ENCODE measurements around the gene FKBP10. TPM values are rescaled to one million over a fixed set of nuclear protein-coding genes. Genes with fewer than 3 reads are reported as not detected.
"Not testable (repeated sequence)": the region's sequence is repeated elsewhere in the genome, so short reads cannot be mapped to it uniquely, and the experiment has no call there.

Gene FKBP10
- 641 TPM for polyA plus RNA-seq (2013, experiment 1 of 2; ENCODE audit: insufficient read length)
- 597 TPM for polyA plus RNA-seq (2013, experiment 2 of 2; ENCODE audit: insufficient read length)

GRCh38 chr17:41812381-41813151, at the start of gene FKBP10:
Gene FKBP10 (plus strand): TSS chr17:41813004. CDS start chr17:41813035, 31 bp downstream.
- peak; percentile 95 for DNase-seq

DNA sequence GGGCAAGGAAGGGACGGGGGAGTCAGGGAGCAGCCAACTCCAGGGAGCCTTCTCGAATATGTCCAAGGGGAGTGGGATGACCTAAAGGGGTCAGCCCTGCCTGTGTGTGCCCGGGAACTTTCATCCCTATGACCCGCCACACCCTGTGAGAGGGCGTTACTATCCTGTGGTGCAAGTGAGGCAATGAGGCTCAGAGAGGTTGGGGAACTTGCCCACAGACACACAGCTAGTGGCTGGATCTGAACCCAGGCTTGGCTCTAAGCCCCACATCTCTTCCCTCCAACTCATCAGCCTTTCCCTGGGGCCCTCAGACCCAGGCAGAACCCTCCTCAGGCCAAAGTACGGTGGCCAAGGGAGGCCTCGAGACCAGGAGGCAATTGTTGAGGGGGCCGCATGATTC, 49.5 kb upstream of the FKBP10 start:
- DNase-seq, result no peak

DNA sequence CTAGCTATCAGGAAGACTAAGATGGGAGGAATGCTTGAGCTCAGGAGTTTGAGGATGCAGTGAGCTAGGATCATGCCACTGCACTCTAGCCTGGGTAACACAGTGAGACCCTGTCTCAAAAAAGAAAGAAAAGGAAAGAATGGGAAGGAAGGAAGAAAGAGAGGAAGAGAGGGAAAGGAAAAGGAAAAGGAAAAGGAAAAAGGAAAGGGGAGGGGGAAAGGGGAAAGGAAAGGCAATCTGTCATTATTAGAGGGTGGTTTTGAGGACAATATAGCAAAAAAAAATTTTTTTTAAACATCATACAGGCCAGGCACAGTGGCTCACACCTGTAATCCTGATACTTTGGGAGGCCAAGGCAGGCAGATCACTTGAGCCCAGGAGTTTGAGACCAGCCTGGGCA, 46.7 kb upstream of the FKBP10 start:
- DNase-seq, result no peak

DNA sequence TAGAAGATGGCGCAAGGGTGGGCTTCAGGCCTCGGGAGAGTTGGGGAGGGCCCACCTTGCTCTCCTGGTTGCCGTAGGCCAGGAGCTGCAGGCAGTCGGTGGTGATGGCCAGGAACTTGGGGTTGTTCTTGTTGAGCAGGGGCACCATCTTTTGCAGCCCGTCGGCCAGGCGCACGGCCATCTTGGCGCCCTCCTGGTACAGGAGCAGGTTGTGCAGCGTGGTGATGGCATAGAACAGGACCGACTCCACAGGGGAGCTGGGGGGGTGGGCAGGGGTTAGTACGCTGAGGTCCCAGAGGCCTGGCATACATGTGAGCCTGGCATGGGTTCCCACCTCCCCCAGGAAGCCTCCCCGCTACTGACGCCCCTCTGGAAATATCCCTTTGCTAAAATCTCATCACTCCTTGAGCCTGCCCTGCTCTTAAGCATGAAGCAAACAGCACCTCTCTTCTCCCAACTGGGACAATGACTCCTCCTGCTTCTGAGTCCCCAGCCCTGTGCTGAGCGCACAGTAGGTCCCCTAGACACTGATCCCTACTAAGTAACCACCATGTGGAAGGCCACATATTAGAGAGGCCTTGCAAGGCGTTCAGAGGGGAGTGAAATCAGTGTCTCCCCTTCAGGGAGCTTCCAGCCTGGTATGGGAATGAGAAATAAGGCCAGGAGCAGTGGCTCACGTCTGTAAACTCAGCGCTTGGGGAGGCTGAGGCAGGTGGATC, 45.3 kb upstream of the FKBP10 start:
- DNase-seq, result no peak

DNA sequence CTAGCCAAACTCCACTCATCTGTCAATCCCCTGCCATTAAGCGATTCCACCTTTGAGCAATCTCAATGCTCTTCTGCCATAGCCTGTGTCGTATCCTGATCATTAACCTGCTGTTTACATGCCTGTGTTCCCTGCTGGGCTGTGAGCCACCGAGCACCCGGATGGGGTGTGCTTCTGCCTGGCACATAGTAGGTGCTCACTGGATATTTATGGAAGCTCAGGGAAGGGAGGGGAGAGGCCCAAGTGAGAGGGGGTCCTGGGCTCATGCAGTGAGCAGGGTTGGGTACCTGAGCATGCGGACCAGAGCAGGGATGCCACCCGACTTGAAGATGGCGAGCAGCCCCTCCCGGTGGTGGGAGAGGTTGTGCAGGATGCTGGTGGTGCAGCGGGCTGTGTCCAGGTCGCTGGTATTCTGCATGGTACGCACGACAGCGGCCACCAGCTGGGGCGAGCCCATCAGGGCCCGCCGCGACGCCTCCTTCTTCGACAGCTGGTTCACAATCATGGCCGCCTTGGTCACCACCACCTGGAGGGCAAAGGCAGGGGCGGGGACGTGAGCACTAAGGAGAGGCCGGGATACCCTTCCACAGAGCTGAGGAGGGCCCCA, 44.0 kb upstream of the FKBP10 start:
- DNase-seq, result no peak

- DNase-seq, result no peak
These were observed 43.4 kb upstream of the FKBP10 start for GRCh38 chr17:41769346-41769862.

DNA sequence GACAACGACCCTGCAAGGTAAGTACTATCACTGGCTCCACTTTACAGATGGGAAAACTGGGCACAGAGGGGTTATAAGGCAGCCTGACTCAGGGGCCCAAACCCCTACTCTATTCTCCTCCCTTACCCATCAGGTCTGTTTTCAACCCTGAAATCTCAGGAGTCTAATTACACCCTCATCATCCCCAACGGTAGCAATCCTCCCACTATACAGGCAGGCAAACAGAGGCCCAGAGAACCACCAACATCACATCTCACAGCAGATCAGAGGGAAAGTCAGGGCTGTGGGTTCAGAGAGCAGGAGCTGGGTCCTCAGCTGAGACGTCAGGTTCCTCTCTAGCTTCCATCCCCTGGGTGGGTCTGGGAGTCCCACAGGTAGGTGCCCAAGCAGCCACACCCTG, 42.8 kb upstream of the FKBP10 start:
- no peak for DNase-seq

GRCh38 chr17:41771389-41772206, 41.2 kb upstream of the FKBP10 start:
- DNase-seq, result no peak

DNA sequence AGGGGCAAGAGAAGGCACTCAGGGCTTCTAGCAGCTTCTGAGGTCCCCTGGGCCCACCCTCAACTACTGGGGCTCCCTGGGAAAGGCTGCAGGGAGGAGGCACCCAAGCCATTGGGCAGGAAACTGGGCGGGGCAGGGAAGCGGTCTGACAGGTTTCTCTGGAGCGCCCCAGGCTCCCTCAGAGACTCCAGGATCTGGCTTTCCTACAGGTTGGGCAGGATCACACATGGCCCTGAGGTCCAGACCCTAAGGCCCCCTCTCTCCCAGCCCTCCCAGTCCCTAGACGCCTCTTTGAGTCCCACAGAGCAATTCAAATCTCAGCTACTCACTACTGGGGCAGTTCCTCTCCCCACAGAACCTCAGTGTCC, 40.6 kb upstream of the FKBP10 start:
- no peak for DNase-seq

- no peak for DNase-seq
These were observed 40.1 kb upstream of the FKBP10 start for GRCh38 chr17:41772586-41773189.

GRCh38 chr17:41773190-41773588, 39.6 kb upstream of the FKBP10 start:
- peak; percentile 75 for DNase-seq

DNA sequence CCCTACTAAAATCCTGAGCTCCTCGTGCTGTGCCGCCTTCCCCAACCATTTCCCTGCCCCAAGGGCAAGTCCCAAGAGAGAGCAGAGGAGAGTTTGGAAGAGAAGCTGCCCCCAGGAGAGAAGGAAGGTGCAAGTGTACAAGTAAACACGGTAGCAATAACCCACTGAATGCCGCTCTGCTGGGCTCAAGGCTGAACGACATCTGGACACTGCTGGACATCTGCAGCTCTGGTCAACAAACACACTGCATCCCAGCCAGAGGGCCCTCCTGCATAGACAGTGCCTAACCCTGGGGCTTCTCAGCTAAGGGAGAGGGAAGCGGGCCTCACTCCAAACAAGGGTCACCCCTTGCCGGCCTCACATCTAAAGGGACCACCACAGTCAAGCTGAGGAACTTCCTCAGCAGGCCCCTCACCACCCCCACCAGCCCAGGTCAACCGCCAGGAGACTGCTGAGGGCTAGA, 39.0 kb upstream of the FKBP10 start:
- DNase-seq, result no peak

DNA sequence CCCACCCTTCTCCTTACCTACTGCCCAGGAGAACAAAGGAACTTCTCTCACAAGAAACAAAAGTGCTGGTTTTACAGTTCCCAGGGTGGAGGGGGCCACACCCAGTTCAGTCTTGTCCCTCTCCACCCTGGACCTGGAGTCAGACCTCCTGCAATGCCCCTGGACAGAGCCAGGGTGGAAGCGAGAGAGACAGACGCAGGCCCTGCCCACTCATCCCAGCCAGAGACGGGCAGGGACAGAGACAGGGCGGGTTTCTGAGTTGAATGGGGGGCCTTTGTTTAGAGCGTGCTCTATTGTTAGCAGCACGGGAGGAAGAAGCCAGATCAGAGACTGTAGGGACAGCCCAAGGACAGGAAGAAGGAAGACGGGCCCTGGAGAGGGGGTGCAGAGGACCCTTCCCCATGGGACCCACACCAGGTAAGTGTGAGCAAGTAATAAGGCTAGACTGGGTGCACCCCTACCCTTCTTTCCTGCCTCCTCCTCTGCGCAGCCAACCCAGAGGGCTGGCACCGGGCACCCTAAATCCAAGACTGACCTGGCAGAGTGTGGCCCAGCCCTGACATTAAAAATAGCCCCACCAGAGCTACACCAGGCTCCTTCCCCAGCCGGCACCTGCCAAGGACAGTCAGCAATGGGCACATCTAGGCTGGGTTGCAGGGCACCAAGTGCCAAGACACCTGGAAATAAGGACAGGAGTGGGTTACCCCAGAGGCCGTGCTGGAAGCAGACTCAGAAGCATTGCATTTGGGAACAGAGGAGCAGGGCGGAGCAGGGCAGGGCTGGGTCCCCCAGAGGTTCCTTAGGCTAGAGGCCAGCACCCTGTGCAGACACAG, 37.2 kb upstream of the FKBP10 start:
- DNase-seq, result no peak

GRCh38 chr17:41776262-41776900, 36.4 kb upstream of the FKBP10 start:
- not testable (repeated sequence) for DNase-seq

DNA sequence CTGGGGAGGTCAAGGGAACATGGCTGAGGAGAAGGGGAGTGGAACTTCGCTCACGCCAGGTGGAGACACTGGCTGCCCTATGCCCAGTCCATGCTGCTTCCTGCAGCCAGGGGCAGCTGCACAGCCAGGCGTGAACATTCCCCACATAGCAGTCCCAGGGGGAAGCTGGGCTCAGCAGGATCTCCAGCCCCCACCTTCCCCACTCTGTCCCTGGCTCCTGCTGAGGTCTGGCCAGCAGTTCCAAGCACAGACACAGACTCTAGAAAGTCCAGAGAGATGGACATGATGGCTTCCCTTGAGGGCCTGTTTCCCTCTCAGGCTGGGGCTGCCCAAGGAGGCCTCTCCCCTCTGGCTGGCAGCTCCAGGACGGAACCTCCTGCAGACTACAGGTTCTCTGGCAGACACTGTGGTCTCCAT, 35.6 kb upstream of the FKBP10 start:
- DNase-seq, result peak; percentile 29

GRCh38 chr17:41777574-41778188, 35.1 kb upstream of the FKBP10 start:
- peak; percentile 89 for DNase-seq

DNA sequence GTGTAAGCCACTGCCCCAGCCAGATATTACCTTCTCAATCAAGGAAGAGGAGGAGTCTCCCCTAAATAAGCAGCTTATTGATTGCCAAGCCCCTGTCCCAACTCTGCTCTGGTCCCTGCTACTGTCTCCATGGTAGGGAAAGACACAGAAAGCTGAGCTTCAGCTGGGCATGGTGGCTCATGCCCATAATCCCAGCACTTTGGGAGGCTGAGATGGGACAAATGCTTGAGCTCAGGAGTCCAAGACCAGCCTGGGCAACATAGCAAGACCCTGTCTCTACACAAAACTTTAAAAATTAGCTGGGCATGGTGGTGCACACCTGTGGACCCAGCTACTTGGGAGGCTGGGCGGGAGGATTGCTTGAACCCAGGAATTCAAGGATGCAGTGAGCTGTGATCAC, 32.9 kb upstream of the FKBP10 start:
- no peak for DNase-seq

GRCh38 chr17:41781404-41782110, 31.2 kb upstream of the FKBP10 start:
- DNase-seq, result no peak

GRCh38 chr17:41782142-41782541, 30.7 kb upstream of the FKBP10 start:
- DNase-seq, result no peak
